Measurements from ENCODE around the gene HES4.

Gene HES4

GRCh38 chr1:999725-1000356 is at the start of gene HES4:
TSS of gene HES4 (minus strand) at chr1:1000097. CDS start at chr1:999973, 124 bp downstream.
- no peak for DNase-seq

- DNase-seq, result no peak
These were observed 48.9 kb upstream of the HES4 start for GRCh38 chr1:1048765-1049164.

- no peak for DNase-seq
These were observed 48.1 kb upstream of the HES4 start for GRCh38 chr1:1047963-1048362.

DNA sequence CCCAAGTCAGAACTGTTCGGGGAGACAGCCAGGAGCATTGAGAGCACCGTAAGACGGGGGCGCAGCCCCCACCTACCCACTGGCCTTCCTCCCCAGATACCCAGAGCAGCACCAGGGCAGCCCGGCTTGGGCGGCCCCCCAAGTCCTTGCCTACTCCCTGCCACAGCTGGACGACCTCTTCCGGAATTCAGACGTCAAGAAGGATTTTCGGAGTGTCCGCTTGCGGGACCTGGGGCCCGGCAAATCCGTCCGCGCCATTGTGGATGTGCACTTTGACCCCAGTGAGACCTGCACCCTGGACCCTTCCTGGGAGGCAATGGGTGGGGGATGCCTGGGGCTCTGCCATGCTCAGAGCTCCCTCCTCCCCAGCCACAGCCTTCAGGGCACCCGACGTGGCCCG is 47.5 kb upstream of the HES4 start:
- DNase-seq, result no peak

DNA sequence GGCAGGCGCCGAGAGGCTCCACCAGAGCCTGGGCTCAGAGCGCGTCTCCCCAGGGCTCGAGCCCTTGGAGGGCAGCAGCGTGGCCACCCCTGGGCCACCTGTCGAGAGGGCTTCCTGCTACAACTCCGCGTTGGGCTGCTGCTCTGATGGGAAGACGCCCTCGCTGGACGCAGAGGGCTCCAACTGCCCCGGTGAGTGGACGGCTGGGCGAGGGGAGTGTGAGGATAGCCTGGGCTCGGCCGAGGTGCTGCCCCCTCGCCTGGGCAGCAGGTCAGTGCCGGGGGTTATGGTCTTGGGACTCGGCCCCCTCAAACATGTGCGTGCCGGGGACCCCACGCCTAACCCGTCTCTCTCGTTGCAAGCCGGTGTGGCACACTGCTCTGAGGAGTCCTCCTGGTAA is 46.9 kb upstream of the HES4 start:
- no peak for DNase-seq

DNA sequence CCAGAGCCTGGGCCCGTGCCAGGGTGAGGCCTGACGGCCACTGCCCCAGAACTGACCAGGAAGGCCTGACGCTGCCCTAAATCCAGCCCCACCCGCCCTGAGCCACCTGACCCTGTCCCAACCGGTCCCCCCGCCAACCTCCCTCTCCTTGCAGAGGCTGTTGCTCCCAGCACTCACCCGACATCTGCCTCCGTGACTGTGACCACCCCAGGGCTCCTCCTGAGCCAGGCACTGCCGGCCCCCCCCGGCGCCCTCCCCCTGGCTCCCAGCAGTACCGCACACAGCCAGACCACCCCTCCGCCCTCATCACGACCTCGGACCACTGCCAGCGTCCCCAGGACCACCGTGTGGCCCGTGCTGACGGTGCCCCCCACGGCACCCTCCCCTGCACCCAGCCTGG is 46.3 kb upstream of the HES4 start:
- DNase-seq, result no peak

- DNase-seq, result no peak
These were observed 45.2 kb upstream of the HES4 start for GRCh38 chr1:1045129-1045528.

DNA sequence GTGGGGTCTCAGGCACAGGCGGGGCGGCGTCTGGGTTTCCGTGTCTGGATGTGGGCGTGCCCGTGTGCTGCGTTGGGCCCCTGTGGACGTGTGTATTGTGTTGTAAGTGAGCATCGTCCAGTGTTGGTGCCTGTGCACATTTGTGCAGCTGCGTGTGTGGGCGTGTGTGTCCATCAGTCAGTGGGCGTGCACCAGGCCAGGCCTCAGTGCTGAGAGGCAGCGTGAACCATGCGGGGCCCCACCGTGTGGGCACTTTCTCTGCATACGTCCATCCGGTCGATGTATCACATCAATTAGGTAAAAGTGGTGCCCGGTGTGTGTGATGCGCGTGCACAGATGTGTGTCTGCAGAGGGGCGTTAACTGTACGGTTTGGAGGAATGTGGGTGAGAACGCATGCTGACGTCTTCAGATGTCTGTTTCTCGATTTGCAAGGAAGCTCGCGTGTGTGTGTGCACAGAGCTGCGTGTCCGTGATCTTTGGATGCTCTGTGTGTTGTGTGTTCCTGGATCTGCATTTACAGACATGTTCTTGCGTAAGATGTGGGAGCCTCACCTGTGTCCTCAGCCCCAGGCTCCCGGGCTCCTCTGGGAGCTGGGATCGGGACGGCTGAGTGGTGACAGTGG is 44.7 kb upstream of the HES4 start:
- no peak for DNase-seq

DNA sequence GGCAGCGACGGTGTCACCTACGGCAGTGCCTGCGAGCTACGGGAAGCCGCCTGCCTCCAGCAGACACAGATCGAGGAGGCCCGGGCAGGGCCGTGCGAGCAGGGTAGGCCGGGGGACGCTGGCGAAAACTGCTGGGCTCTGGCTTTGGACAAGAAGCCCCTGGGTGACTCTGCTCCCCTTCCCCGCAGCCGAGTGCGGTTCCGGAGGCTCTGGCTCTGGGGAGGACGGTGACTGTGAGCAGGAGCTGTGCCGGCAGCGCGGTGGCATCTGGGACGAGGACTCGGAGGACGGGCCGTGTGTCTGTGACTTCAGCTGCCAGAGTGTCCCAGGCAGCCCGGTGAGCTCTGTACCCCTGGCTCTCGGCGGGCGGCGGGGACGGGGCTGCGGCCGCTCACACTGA is 44.0 kb upstream of the HES4 start:
- no peak for DNase-seq

GRCh38 chr1:1043411-1043810 is 43.5 kb upstream of the HES4 start:
- DNase-seq, result no peak

DNA sequence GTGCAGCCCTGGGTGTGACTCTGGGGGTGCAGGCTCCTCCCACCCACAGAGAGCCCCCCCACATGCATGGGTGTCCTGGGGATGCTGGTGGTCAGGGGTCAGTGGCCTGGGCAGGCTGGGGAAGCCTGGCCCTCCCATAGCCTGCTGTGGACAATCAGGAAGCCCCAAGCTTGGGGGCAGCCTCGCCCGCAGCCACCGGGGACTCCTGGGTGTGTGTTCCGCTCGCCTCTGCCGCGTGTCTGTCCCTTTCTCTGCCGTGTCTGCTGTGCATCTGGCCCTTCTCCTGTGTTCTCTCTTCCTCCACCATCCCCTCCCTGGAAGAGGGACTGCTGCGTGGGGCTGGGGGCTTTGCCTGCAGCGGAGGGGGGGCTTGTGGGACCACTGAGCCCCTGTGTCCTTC is 42.9 kb upstream of the HES4 start:
- DNase-seq, result no peak

DNA sequence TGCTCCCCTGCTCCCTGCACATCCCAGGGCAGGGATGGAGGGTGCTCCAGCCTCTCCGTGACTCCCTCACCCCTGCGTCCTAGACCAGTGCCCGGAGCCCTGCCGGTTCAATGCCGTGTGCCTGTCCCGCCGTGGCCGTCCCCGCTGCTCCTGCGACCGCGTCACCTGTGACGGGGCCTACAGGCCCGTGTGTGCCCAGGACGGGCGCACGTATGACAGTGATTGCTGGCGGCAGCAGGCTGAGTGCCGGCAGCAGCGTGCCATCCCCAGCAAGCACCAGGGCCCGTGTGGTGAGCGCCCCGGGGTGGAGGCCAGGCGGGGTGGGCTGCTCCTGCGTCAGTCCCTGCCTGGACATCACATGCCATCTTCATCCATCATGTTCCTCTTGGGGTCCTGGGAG is 42.0 kb upstream of the HES4 start:
- no peak for DNase-seq

GRCh38 chr1:1041092-1041523 is 41.2 kb upstream of the HES4 start:
- DNase-seq, result no peak

- no peak for DNase-seq
These were observed 40.4 kb upstream of the HES4 start for GRCh38 chr1:1040004-1040991.

GRCh38 chr1:1039145-1039910 is 39.4 kb upstream of the HES4 start:
- DNase-seq, result no peak

DNA sequence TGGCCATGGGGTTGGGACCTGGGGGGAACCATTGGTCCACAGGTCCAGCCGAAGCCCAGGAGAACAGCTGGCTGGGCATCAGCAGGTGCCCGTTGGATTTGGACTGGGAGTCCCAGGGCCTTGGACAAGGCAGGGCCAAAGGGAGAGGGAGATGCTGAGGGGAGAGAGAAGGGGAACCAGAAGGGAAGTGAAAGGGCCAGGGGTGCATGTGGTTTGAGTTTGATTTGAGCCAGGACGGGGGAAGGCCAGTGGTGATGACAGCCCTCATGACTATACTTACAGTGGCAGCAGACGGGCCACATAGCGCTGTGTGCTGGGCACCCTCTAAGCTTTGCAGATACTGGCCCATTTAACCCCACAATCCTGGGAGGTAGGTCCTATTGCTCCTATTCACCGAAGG is 38.8 kb upstream of the HES4 start:
- DNase-seq, result no peak

- no peak for DNase-seq
These were observed 37.8 kb upstream of the HES4 start for GRCh38 chr1:1037366-1038327.

DNA sequence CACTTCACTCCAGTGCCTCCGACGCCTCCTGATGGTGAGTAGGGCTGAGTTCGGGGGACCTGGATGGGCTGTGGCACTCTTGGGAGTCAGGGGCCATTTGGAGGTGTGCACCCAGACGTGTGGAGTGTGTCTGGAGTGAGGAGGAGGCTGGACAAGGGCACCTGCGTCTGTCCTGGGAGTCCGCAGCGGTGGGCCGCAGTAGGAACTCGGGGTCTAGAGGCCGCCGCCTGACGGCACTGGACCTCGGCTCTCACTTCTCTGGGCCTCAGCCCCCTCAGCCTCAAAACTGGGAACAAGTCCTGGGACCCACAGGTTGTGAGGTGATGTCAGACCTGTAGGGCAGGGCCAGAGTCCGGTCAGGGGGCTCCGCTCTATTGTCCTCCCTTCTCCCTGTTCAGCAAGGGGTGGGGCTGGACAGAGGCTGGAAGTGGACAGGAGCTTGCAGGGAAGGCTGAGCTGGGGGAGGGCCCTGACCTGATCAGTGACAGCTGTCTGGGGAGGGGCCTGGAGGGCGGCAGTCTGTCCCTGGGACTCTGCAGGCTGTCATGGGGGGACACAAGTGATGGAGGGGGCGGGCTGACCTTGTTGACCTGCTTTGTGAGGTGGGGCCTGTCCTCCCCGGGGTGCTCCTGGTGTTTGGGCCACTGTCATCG is 35.5 kb upstream of the HES4 start:
- DNase-seq, result no peak

DNA sequence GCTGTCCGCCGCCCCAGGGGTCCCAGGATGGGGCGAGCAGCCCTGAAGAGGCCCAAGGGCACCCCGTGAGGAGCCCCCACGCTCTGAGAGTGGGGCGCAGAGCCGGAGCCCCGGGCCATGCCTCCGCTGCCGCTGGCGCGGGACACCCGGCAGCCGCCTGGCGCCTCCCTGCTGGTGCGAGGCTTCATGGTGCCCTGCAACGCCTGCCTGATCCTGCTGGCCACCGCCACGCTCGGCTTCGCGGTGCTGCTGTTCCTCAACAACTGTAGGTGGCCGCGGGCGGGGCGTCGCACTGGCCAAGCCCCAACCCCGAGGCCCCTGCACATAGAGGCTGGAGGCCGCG is 34.5 kb upstream of the HES4 start:
- no peak for DNase-seq

DNA sequence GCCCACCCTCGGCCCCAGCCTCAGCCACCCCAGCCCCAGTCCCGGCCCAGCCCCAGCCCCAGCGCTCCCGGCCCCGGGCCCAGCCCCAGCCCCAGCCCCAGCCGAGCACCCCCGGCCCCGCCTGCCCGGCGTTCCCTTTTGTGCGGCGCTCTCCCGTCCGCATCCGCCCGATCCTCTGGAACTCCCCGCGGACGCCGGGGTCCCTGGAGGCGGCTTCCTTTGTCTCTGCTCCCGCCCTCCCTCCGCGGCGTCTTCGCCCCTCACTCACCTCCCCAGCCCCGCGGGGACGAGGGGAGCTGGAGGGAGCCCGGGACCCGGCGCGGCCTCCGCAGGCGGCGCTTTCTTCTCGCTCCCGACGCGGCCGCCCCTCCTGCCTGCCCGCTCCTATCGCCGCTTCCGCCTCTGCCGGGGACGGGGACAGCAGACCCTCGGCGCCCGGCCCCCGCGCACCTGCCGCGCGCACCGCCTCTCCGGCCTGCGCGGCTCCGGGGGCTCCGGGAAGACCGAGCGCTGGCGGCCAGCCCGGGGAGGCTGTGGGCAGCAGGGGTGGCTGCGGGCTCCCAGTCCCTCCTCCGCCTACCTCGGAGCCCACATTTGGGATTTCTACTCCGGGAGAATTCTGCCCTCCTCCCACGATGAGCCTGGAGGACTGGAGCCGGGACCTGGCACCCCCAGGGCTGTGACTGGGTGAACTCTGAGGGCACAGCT is 34.0 kb upstream of the HES4 start:
- DNase-seq, result no peak
